ENCODE measurements around the gene RCVRN. TPM values are rescaled to one million over a fixed set of nuclear protein-coding genes. Genes with fewer than 3 reads are reported as not detected.

The RCVRN gene
- total RNA-seq, 1 donor from 2014 or later = not detected

DNA sequence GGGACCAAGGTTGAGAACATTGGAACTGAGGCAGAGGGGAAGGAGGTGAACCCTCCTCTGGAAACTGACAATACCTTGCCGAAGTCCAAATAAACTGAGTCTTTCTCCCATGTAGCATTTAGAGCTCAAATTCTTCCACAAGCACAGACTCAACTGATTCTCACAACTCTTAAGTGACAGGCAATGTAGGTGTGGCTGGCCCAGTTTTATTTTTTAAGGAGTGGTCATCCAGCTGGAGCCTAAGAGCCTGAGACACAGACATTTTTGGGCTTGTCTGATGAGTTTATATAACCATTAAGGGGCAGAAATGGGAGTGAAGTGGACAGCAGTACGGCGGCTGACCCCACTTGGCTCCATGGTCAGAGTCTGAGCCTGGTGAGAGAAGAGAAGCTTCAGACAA, 10.8 kb downstream of the RCVRN start:
- Mint-ChIP-seq H3K9me3 (ENCODE audit: low read depth) (peaks cover 3% of the 10 kb centered on the region), H3K27me3 (peaks cover 24% of the 10 kb centered on the region), H3K4me3 (ENCODE audit: low read depth) (no peak overlapping the region), H3K36me3 (ENCODE audit: insufficient read depth) (no peaks in the 10 kb centered on the region), H3K4me1 (ENCODE audit: low read depth) (no peaks in the 10 kb centered on the region), H3K27ac (no peak overlapping the region)
- DNase-seq (ENCODE audit: low spot score, unreplicated experiment) = no peak
- TF ChIP-seq, protein P1, sequence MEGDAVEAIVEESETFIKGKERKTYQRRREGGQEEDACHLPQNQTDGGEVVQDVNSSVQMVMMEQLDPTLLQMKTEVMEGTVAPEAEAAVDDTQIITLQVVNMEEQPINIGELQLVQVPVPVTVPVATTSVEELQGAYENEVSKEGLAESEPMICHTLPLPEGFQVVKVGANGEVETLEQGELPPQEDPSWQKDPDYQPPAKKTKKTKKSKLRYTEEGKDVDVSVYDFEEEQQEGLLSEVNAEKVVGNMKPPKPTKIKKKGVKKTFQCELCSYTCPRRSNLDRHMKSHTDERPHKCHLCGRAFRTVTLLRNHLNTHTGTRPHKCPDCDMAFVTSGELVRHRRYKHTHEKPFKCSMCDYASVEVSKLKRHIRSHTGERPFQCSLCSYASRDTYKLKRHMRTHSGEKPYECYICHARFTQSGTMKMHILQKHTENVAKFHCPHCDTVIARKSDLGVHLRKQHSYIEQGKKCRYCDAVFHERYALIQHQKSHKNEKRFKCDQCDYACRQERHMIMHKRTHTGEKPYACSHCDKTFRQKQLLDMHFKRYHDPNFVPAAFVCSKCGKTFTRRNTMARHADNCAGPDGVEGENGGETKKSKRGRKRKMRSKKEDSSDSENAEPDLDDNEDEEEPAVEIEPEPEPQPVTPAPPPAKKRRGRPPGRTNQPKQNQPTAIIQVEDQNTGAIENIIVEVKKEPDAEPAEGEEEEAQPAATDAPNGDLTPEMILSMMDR (IDR thresholded peaks at IDR 0.05; ENCODE audit: unreplicated experiment) = no peak

DNA sequence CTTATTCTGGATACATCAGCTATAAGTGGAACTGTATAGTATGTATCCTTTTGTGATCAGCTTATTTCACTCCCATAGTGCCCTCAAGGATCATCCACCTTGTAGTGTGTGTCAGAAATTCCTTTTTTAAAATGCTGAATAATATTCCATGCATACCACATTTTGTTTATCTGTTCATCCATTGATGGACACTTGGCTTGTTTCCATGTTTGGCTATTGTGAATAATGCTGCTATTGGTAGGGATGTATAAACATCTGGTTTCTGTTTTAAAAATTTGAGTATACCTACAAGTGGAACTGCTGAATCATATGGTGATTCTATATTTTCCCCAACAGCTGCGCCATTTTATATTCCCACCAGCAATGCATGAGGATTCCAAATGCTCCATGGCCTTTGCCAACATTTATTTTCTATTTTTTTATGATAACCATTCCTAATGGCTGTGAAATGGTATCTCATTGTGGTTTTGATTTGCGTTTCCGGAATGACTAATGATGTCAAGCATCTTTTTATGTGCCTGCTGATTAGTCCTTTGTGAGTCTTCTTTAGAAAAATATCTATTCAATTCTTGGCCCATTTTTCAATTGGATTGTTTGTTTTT, 11.6 kb downstream of the RCVRN start:
- Mint-ChIP-seq H3K4me3 (ENCODE audit: low read depth) (no peak overlapping the region), H3K27ac (no peak overlapping the region), H3K4me1 (ENCODE audit: low read depth) (no peaks in the 10 kb centered on the region), H3K9me3 (ENCODE audit: low read depth) (peaks cover 3% of the 10 kb centered on the region), H3K36me3 (ENCODE audit: insufficient read depth) (no peaks in the 10 kb centered on the region), H3K27me3 (peaks cover 23% of the 10 kb centered on the region)
- TF ChIP-seq, protein P1 (IDR thresholded peaks at IDR 0.05; ENCODE audit: unreplicated experiment) = no peak
- DNase-seq (ENCODE audit: low spot score, unreplicated experiment) = no peak

DNA sequence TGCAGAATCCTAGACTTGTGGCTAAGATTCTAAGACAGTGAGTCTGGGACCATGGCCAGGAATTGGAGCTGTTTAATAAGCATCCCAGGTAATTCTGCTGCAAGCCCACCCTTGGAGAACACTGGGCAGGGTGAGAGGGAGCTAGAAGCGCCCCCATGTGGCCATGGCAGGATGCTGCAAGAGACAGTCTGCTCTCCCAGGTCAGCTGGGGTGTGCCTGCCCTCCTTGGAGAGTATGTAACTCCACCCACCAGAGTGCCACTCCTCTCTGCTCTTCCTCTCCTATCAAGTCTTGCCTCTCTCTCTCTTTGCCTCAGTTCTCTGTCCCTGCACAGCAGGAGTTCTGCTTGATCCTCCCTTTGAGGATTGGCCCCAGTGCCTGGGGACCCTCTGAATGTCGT, 14.9 kb downstream of the RCVRN start:
- no peaks in the 10 kb centered on the region for H3K36me3 Mint-ChIP-seq (ENCODE audit: insufficient read depth)
- H3K4me3 Mint-ChIP-seq (ENCODE audit: low read depth) = no peak overlapping the region
- peak; percentile 20 for DNase-seq (ENCODE audit: low spot score, unreplicated experiment)
- no peak overlapping the region for H3K27ac Mint-ChIP-seq
- TF ChIP-seq, protein P1 (IDR thresholded peaks at IDR 0.05; ENCODE audit: unreplicated experiment) = peak; percentile 63
- H3K27me3 Mint-ChIP-seq = peaks cover 15% of the 10 kb centered on the region
- H3K9me3 Mint-ChIP-seq (ENCODE audit: low read depth) = peaks cover 3% of the 10 kb centered on the region
- H3K4me1 Mint-ChIP-seq (ENCODE audit: low read depth) = no peaks in the 10 kb centered on the region

DNA sequence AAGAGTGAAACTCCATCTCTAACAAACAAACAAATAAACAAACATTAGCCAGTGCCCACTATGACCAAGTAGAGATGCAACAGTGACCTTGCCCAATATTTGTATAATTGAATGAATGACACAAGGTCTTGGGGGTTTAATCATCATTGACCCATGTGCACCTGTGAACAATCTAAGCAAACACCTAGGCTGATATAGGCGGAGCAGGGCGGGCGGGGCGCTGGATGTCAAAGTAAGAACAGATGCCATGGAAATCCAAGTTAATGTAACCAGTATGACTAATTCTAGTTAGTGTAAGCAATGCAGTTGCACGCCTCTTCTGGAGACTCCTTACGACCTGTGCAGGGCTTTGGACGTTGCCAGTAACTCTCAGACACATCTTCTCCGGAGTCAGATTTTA, 17.6 kb downstream of the RCVRN start:
- Mint-ChIP-seq H3K27me3 (peaks cover 6% of the 10 kb centered on the region), H3K36me3 (ENCODE audit: insufficient read depth) (no peaks in the 10 kb centered on the region), H3K4me1 (ENCODE audit: low read depth) (no peaks in the 10 kb centered on the region), H3K4me3 (ENCODE audit: low read depth) (no peak overlapping the region), H3K9me3 (ENCODE audit: low read depth) (peaks cover 10% of the 10 kb centered on the region), H3K27ac (no peak overlapping the region)
- DNase-seq (ENCODE audit: low spot score, unreplicated experiment) = no peak
- TF ChIP-seq, protein P1 (IDR thresholded peaks at IDR 0.05; ENCODE audit: unreplicated experiment) = no peak

DNA sequence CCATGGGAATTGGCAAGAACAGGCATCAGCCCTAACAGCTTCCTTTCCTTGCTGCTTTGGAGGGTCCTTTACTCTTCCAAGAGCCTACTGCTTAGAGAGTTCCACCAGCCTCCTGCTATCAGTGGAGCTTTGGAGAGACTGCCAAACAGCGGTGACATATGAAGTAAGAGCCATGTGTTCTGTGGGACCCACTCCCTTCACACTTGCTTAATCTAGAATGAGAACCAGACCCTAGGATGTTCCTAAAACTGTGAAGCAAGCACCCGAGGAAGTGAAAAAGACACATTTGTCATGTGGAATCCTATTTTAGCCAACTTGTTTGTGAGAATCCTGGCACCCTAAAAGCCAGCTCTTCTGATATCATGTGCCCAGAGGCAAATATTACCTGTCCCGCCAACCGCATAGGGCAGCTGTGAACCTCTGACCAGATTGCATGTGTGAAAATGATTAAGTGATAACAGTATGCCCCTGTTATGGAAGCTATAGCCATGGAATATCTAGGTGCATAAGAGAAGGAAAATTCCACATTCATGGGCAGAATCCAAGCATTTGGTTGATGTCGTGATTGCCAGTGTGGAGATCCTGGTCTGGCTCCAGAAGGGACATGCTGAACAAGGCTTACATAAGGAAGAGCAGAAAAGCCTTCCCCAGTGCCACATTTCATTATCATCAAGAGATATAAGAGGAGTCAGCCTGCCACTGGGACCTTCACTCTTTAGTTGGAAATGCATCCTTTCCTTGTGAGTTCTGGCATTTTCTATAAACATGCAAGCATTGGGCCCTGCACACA, 18.7 kb downstream of the RCVRN start:
- no peaks in the 10 kb centered on the region for H3K4me1 Mint-ChIP-seq (ENCODE audit: low read depth)
- H3K4me3 Mint-ChIP-seq (ENCODE audit: low read depth) = no peak overlapping the region
- peaks cover 6% of the 10 kb centered on the region for H3K27me3 Mint-ChIP-seq
- H3K9me3 Mint-ChIP-seq (ENCODE audit: low read depth) = peaks cover 15% of the 10 kb centered on the region
- no peak overlapping the region for H3K27ac Mint-ChIP-seq
- H3K36me3 Mint-ChIP-seq (ENCODE audit: insufficient read depth) = no peaks in the 10 kb centered on the region
- TF ChIP-seq, protein P1 (IDR thresholded peaks at IDR 0.05; ENCODE audit: unreplicated experiment) = no peak
- DNase-seq (ENCODE audit: low spot score, unreplicated experiment) = no peak
